SK-N-SH treated with all-trans-retinoic acid at 6 μM for 48 hours (cell line): ENCODE results near the gene CAPN11.

ENCODE experiments used
- ATAC-seq: fragments of 200-7000 bp; cut with Tn5 transposase; 3 replicates; pipeline ENCODE4 v1.9.1; 2020; ENCODE audit warnings: mild to moderate bottlenecking, moderate library complexity
- ARNTL ChIP-seq: fragments of 450-650 bp; formaldehyde crosslinking; IDR thresholded peaks from 2 replicates; pipeline ENCODE4 v1.5.0; 2020; ENCODE audit warnings: low read depth, mild to moderate bottlenecking, moderate library complexity, borderline replicate concordance
- BACH2 ChIP-seq: fragments of 250-450 bp; sonication (Bioruptor Pico); IDR thresholded peaks from 2 replicates; pipeline ENCODE4 v1.9.0; 2021; ENCODE audit warnings: mild to moderate bottlenecking, borderline replicate concordance
- CREB5 ChIP-seq: fragments of 250-450 bp; sonication (Bioruptor Pico); IDR thresholded peaks from 2 replicates; pipeline ENCODE4 v1.5.1; 2020; ENCODE audit warnings: low read depth, mild to moderate bottlenecking, moderate library complexity
- CSDC2 ChIP-seq: fragments of 250-450 bp; sonication (Bioruptor Pico); IDR thresholded peaks from 2 replicates; pipeline ENCODE4 v1.5.0; 2020; ENCODE audit warnings: mild to moderate bottlenecking, moderate library complexity
- CSRNP3 ChIP-seq: fragments of 250-450 bp; sonication (Bioruptor Pico); IDR thresholded peaks from 2 replicates; pipeline ENCODE4 v1.5.1; 2021; ENCODE audit warnings: mild to moderate bottlenecking, moderate library complexity
- ESRRG ChIP-seq: fragments of 250-450 bp; sonication (Bioruptor Pico); IDR thresholded peaks from 2 replicates; pipeline ENCODE4 v1.6.1; 2021; ENCODE audit warnings: mild to moderate bottlenecking
- GLIS3 ChIP-seq: fragments of 250-450 bp; sonication (Bioruptor Pico); IDR thresholded peaks from 2 replicates; pipeline ENCODE4 v1.5.0; 2020; ENCODE audit warnings: mild to moderate bottlenecking, moderate library complexity
- ISL1 ChIP-seq: fragments of 250-450 bp; sonication (Bioruptor Pico); IDR thresholded peaks from 2 replicates; pipeline ENCODE4 v2.1.2; 2022; ENCODE audit warnings: mild to moderate bottlenecking, moderate library complexity
- PATZ1 ChIP-seq: fragments of 250-450 bp; sonication (Bioruptor Pico); IDR thresholded peaks from 2 replicates; pipeline ENCODE4 v1.8.0; 2020; ENCODE audit warnings: mild to moderate bottlenecking, moderate library complexity, borderline replicate concordance
- POU6F1 ChIP-seq: fragments of 250-450 bp; sonication (Bioruptor Pico); IDR thresholded peaks from 2 replicates; pipeline ENCODE4 v1.8.0; 2021; ENCODE audit warnings: low read depth, mild to moderate bottlenecking, moderate library complexity, borderline replicate concordance
- PPARA ChIP-seq: fragments of 250-450 bp; sonication (Bioruptor Pico); IDR thresholded peaks from 2 replicates; pipeline ENCODE4 v1.5.0; 2020; ENCODE audit warnings: mild to moderate bottlenecking, borderline replicate concordance
- RARB ChIP-seq: fragments of 250-450 bp; sonication (Bioruptor Pico); IDR thresholded peaks from 2 replicates; pipeline ENCODE4 v1.8.0; 2021; ENCODE audit warnings: mild to moderate bottlenecking, moderate library complexity
- SNAI2 ChIP-seq: fragments of 250-450 bp; sonication (Bioruptor Pico); IDR thresholded peaks from 2 replicates; pipeline ENCODE4 v1.5.0; 2020; ENCODE audit warnings: mild to moderate bottlenecking, moderate library complexity
- TOX ChIP-seq: fragments of 250-450 bp; sonication (Bioruptor Pico); IDR thresholded peaks from 2 replicates; pipeline ENCODE4 v1.8.0; 2021; ENCODE audit warnings: mild to moderate bottlenecking, moderate library complexity, borderline replicate concordance
- TSHZ2 ChIP-seq: fragments of 250-450 bp; sonication (Bioruptor Pico); IDR thresholded peaks from 2 replicates; pipeline ENCODE4 v1.5.0; 2020; ENCODE audit warnings: mild to moderate bottlenecking, moderate library complexity
- ZC3H10 ChIP-seq: fragments of 250-450 bp; sonication (Bioruptor Pico); IDR thresholded peaks from 2 replicates; pipeline ENCODE4 v1.5.1; 2021; ENCODE audit warnings: mild to moderate bottlenecking, moderate library complexity
- ZFP3 ChIP-seq: fragments of 250-450 bp; sonication (Bioruptor Pico); IDR thresholded peaks from 2 replicates; pipeline ENCODE4 v1.5.0; 2020; ENCODE audit warnings: mild to moderate bottlenecking, moderate library complexity
- ZFP30 ChIP-seq: fragments of 450-650 bp; formaldehyde crosslinking; IDR thresholded peaks from 2 replicates; pipeline ENCODE4 v1.5.0; 2022; ENCODE audit warnings: mild to moderate bottlenecking, moderate library complexity
- ZNF565 ChIP-seq: fragments of 450-650 bp; formaldehyde crosslinking; conservative IDR thresholded peaks from 2 replicates; pipeline ENCODE4 v1.5.0; 2020; ENCODE audit warnings: low read depth, mild to moderate bottlenecking, moderate library complexity
- ZNF70 ChIP-seq: fragments of 450-650 bp; formaldehyde crosslinking; IDR thresholded peaks from 2 replicates; pipeline ENCODE4 v1.5.0; 2020; ENCODE audit warnings: mild to moderate bottlenecking, moderate library complexity
- ZNF8 ChIP-seq: fragments of 450-650 bp; formaldehyde crosslinking; IDR thresholded peaks from 2 replicates; pipeline ENCODE4 v1.5.0; 2020; ENCODE audit warnings: mild to moderate bottlenecking, moderate library complexity

Gene CAPN11

GRCh38 chr6:44138717-44139350, 19.8 kb upstream of the CAPN11 start:
- TF ChIP-seq ISL1 (CRISPR knock-in tag) (no peak), GLIS3 (CRISPR knock-in tag) (no peak), ARNTL (no peak)
- ATAC-seq: no peak

- no peak for ATAC-seq
- TF ChIP-seq ZNF8 (CRISPR knock-in tag) (no peak), ESRRG (CRISPR knock-in tag) (no peak), ZC3H10 (no peak), RARB (CRISPR knock-in tag) (no peak), ZNF565 (CRISPR knock-in tag) (no peak), TSHZ2 (CRISPR knock-in tag) (no peak), CSDC2 (CRISPR knock-in tag) (no peak), ZFP30 (no peak), CSRNP3 (no peak), ZNF70 (CRISPR knock-in tag) (no peak)
Measured at GRCh38 chr6:44139351-44139743, 19.3 kb upstream of the CAPN11 start.

GRCh38 chr6:44142835-44143234, 15.8 kb upstream of the CAPN11 start:
- TF ChIP-seq ZC3H10 (no peak), PPARA (CRISPR knock-in tag) (no peak), ZNF70 (CRISPR knock-in tag) (no peak), TSHZ2 (CRISPR knock-in tag) (no peak), ISL1 (CRISPR knock-in tag) (no peak), BACH2 (CRISPR knock-in tag) (no peak), SNAI2 (CRISPR knock-in tag) (no peak), POU6F1 (no peak), ESRRG (CRISPR knock-in tag) (no peak)
- no peak for ATAC-seq

GRCh38 chr6:44143731-44144130, 14.9 kb upstream of the CAPN11 start:
- ATAC-seq: no peak
- no peak for TF ChIP-seq CREB5 (CRISPR knock-in tag)
- TF ChIP-seq CSDC2 (CRISPR knock-in tag): no peak
- TF ChIP-seq ZNF8 (CRISPR knock-in tag): no peak
- no peak for TF ChIP-seq ZFP30
- no peak for TF ChIP-seq ZNF565 (CRISPR knock-in tag)
- no peak for TF ChIP-seq RARB (CRISPR knock-in tag)
- TF ChIP-seq PATZ1 (CRISPR knock-in tag): no peak
- no peak for TF ChIP-seq POU6F1
- no peak for TF ChIP-seq GLIS3 (CRISPR knock-in tag)
- no peak for TF ChIP-seq BACH2 (CRISPR knock-in tag)
- TF ChIP-seq ARNTL: no peak
- TF ChIP-seq TOX: no peak
- no peak for TF ChIP-seq PPARA (CRISPR knock-in tag)
- TF ChIP-seq ISL1 (CRISPR knock-in tag): no peak
- TF ChIP-seq SNAI2 (CRISPR knock-in tag): no peak
- no peak for TF ChIP-seq ZFP3
